SK-N-SH treated with all-trans-retinoic acid at 6 μM for 48 hours (cell line): ENCODE results near the gene USH2A.

Experiments
- ARNTL ChIP-seq: fragments of 450-650 bp; formaldehyde crosslinking; IDR thresholded peaks from 2 replicates; pipeline ENCODE4 v1.5.0; 2020; ENCODE audit warnings: low read depth, mild to moderate bottlenecking, moderate library complexity, borderline replicate concordance
- CSDC2 ChIP-seq: fragments of 250-450 bp; sonication (Bioruptor Pico); IDR thresholded peaks from 2 replicates; pipeline ENCODE4 v1.5.0; 2020; ENCODE audit warnings: mild to moderate bottlenecking, moderate library complexity
- ISL1 ChIP-seq: fragments of 250-450 bp; sonication (Bioruptor Pico); IDR thresholded peaks from 2 replicates; pipeline ENCODE4 v2.1.2; 2022; ENCODE audit warnings: mild to moderate bottlenecking, moderate library complexity
- OSR1 ChIP-seq: fragments of 250-450 bp; sonication (Bioruptor Pico); IDR thresholded peaks from 2 replicates; pipeline ENCODE4 v1.8.0; 2022; ENCODE audit warnings: moderate library complexity, mild to moderate bottlenecking, inconsistent platforms
- POU6F1 ChIP-seq: fragments of 250-450 bp; sonication (Bioruptor Pico); IDR thresholded peaks from 2 replicates; pipeline ENCODE4 v1.8.0; 2021; ENCODE audit warnings: low read depth, mild to moderate bottlenecking, moderate library complexity, borderline replicate concordance
- PPARA ChIP-seq: fragments of 250-450 bp; sonication (Bioruptor Pico); IDR thresholded peaks from 2 replicates; pipeline ENCODE4 v1.5.0; 2020; ENCODE audit warnings: mild to moderate bottlenecking, borderline replicate concordance
- RARB ChIP-seq: fragments of 250-450 bp; sonication (Bioruptor Pico); IDR thresholded peaks from 2 replicates; pipeline ENCODE4 v1.8.0; 2021; ENCODE audit warnings: mild to moderate bottlenecking, moderate library complexity
- ZFP3 ChIP-seq: fragments of 250-450 bp; sonication (Bioruptor Pico); IDR thresholded peaks from 2 replicates; pipeline ENCODE4 v1.5.0; 2020; ENCODE audit warnings: mild to moderate bottlenecking, moderate library complexity
- ZFP30 ChIP-seq: fragments of 450-650 bp; formaldehyde crosslinking; IDR thresholded peaks from 2 replicates; pipeline ENCODE4 v1.5.0; 2022; ENCODE audit warnings: mild to moderate bottlenecking, moderate library complexity
- ZNF565 ChIP-seq: fragments of 450-650 bp; formaldehyde crosslinking; conservative IDR thresholded peaks from 2 replicates; pipeline ENCODE4 v1.5.0; 2020; ENCODE audit warnings: low read depth, mild to moderate bottlenecking, moderate library complexity
- TF ChIP-seq, protein P1 (sequence below): fragments of 250-450 bp; sonication (Bioruptor Pico); IDR thresholded peaks from 2 replicates; pipeline ENCODE4 v1.8.0; 2020; ENCODE audit warnings: mild to moderate bottlenecking, moderate library complexity, borderline replicate concordance
- TF ChIP-seq, protein P2 (sequence below): fragments of 250-450 bp; sonication (Bioruptor Pico); IDR thresholded peaks from 2 replicates; pipeline ENCODE4 v1.5.1; 2020; ENCODE audit warnings: low read depth, mild to moderate bottlenecking, moderate library complexity
- TF ChIP-seq, protein P3 (sequence below): fragments of 250-450 bp; sonication (Bioruptor Pico); IDR thresholded peaks from 2 replicates; pipeline ENCODE4 v1.5.1; 2021; ENCODE audit warnings: mild to moderate bottlenecking, moderate library complexity

GRCh38 chr1:215589650-215590435, 833.4 kb downstream of the USH2A start:
- TF ChIP-seq RARB (CRISPR knock-in tag) (no peak), CSDC2 (CRISPR knock-in tag) (no peak), OSR1 (CRISPR knock-in tag) (no peak), ZFP30 (no peak), ZNF565 (CRISPR knock-in tag) (no peak), ARNTL (no peak), ZFP3 (no peak), PPARA (CRISPR knock-in tag) (no peak), ISL1 (no peak), POU6F1 (CRISPR knock-in tag) (no peak)
- TF ChIP-seq, protein P1, sequence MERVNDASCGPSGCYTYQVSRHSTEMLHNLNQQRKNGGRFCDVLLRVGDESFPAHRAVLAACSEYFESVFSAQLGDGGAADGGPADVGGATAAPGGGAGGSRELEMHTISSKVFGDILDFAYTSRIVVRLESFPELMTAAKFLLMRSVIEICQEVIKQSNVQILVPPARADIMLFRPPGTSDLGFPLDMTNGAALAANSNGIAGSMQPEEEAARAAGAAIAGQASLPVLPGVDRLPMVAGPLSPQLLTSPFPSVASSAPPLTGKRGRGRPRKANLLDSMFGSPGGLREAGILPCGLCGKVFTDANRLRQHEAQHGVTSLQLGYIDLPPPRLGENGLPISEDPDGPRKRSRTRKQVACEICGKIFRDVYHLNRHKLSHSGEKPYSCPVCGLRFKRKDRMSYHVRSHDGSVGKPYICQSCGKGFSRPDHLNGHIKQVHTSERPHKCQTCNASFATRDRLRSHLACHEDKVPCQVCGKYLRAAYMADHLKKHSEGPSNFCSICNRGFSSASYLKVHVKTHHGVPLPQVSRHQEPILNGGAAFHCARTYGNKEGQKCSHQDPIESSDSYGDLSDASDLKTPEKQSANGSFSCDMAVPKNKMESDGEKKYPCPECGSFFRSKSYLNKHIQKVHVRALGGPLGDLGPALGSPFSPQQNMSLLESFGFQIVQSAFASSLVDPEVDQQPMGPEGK (CRISPR knock-in tag) = no peak
- TF ChIP-seq, protein P2, sequence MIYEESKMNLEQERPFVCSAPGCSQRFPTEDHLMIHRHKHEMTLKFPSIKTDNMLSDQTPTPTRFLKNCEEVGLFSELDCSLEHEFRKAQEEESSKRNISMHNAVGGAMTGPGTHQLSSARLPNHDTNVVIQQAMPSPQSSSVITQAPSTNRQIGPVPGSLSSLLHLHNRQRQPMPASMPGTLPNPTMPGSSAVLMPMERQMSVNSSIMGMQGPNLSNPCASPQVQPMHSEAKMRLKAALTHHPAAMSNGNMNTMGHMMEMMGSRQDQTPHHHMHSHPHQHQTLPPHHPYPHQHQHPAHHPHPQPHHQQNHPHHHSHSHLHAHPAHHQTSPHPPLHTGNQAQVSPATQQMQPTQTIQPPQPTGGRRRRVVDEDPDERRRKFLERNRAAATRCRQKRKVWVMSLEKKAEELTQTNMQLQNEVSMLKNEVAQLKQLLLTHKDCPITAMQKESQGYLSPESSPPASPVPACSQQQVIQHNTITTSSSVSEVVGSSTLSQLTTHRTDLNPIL (CRISPR knock-in tag) = no peak
- TF ChIP-seq, protein P3, sequence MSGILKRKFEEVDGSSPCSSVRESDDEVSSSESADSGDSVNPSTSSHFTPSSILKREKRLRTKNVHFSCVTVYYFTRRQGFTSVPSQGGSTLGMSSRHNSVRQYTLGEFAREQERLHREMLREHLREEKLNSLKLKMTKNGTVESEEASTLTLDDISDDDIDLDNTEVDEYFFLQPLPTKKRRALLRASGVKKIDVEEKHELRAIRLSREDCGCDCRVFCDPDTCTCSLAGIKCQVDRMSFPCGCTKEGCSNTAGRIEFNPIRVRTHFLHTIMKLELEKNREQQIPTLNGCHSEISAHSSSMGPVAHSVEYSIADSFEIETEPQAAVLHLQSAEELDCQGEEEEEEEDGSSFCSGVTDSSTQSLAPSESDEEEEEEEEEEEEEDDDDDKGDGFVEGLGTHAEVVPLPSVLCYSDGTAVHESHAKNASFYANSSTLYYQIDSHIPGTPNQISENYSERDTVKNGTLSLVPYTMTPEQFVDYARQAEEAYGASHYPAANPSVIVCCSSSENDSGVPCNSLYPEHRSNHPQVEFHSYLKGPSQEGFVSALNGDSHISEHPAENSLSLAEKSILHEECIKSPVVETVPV (CRISPR knock-in tag) = no peak
